GM23338 (cell line): ENCODE measurements around the gene ADGRD2. TPM values are rescaled to one million over a fixed set of nuclear protein-coding genes. Genes with fewer than 3 reads are reported as not detected.

Experiments
- ATAC-seq: fragments of 200-7000 bp; cut with Tn5 transposase; 3 replicates; pipeline ENCODE4 v1.9.1; 2020
- DNase-seq: peaks from one replicate; pipeline ENCODE4 v3.0.0-alpha.2; 2015; ENCODE audit warnings: low spot score
- H2AFZ ChIP-seq: fragments of 200-600 bp; sonication (generic); 2 replicates; pipeline ENCODE4 v1.8.0; 2016; ENCODE audit warnings: antibody characterized with exemption, mild to moderate bottlenecking, moderate library complexity
- H3F3A ChIP-seq: fragments of 200-600 bp; sonication (generic); replicated peaks from 2 replicates; pipeline ENCODE4 v1.8.0; 2017; ENCODE audit warnings: antibody characterized with exemption, mixed run types, low read depth
- H3K27ac ChIP-seq: fragments of 200-600 bp; sonication (generic); 2 replicates; pipeline ENCODE4 v1.6.1; 2016; ENCODE audit warnings: low read depth
- H3K27me3 ChIP-seq: fragments of 200-600 bp; sonication (generic); 2 replicates; pipeline ENCODE4 v1.8.0; 2016; ENCODE audit warnings: mild to moderate bottlenecking, mixed run types, moderate library complexity; ENCODE audit not compliant: insufficient read depth
- H3K36me3 ChIP-seq: fragments of 200-600 bp; sonication (generic); 2 replicates; pipeline ENCODE4 v1.8.0; 2016; ENCODE audit warnings: mild to moderate bottlenecking; ENCODE audit not compliant: insufficient read depth
- H3K4me1 ChIP-seq: fragments of 200-600 bp; sonication (generic); 2 replicates; pipeline ENCODE4 v1.8.0; 2016; ENCODE audit warnings: mild to moderate bottlenecking, moderate library complexity; ENCODE audit not compliant: insufficient read depth
- H3K4me2 ChIP-seq: fragments of 200-600 bp; sonication (generic); 2 replicates; pipeline ENCODE4 v1.7.1; 2017; ENCODE audit warnings: mixed run types
- H3K4me3 ChIP-seq: fragments of 200-600 bp; sonication (generic); 2 replicates; pipeline ENCODE4 v1.6.1; 2016; ENCODE audit warnings: mixed run types
- H3K79me2 ChIP-seq: fragments of 200-600 bp; sonication (generic); replicated peaks from 2 replicates; pipeline ENCODE4 v1.8.0; 2017; ENCODE audit warnings: mild to moderate bottlenecking; ENCODE audit not compliant: insufficient read depth
- H3K9me2 ChIP-seq: fragments of 200-600 bp; sonication (generic); 2 replicates; pipeline ENCODE4 v1.8.0; 2017; ENCODE audit not compliant: insufficient read depth
- H4K20me1 ChIP-seq: fragments of 200-600 bp; sonication (generic); replicated peaks from 2 replicates; pipeline ENCODE4 v1.8.0; 2017; ENCODE audit warnings: mild to moderate bottlenecking; ENCODE audit not compliant: insufficient read depth
- H3K27ac Mint-ChIP-seq: 2 replicates; pipeline ENCODE4 v1.8.0; 2020; ENCODE audit warnings: inconsistent platforms, mild to moderate bottlenecking, moderate library complexity, mixed read lengths
- H3K27me3 Mint-ChIP-seq: 3 replicates; pipeline ENCODE4 v1.8.0; 2022; ENCODE audit warnings: low read depth, mild to moderate bottlenecking, moderate library complexity, mixed read lengths, inconsistent platforms; ENCODE audit not compliant: insufficient read depth, poor library complexity
- H3K36me3 Mint-ChIP-seq: 3 replicates; pipeline ENCODE4 v1.8.0; 2021; ENCODE audit warnings: low read depth, mild to moderate bottlenecking, inconsistent platforms, moderate library complexity, mixed read lengths
- H3K4me1 Mint-ChIP-seq: 3 replicates; pipeline ENCODE4 v1.8.0; 2020; ENCODE audit warnings: mild to moderate bottlenecking, inconsistent platforms, mixed read lengths
- H3K4me3 Mint-ChIP-seq: 3 replicates; pipeline ENCODE4 v1.8.0; 2021; ENCODE audit warnings: moderate library complexity, mild to moderate bottlenecking, inconsistent platforms, mixed read lengths
- H3K9me3 Mint-ChIP-seq: 3 replicates; pipeline ENCODE4 v1.8.0; 2020; ENCODE audit warnings: moderate library complexity, mild to moderate bottlenecking, inconsistent platforms, mixed read lengths
- CREB1 ChIP-seq: fragments of 250-450 bp; sonication (Bioruptor Pico); IDR thresholded peaks from 2 replicates; pipeline ENCODE4 v1.5.0; 2020; ENCODE audit warnings: low read depth, mild to moderate bottlenecking, moderate library complexity
- CTCF ChIP-seq, 2 experiments: fragments of 200-600 bp in 1 of 2; sonication (generic) in 1 of 2; conservative IDR thresholded peaks; 2 replicates each; pipeline versions ENCODE4 v1.5.1 to v1.6.1; 2016 to 2017; ENCODE audit warnings: antibody characterized with exemption in 2 of 2, low read depth in 2 of 2, mild to moderate bottlenecking in 2 of 2, moderate library complexity in 1 of 2
- EZH2phosphoT487 ChIP-seq: fragments of 200-600 bp; sonication (generic); IDR thresholded peaks from one replicate; pipeline ENCODE4 v1.8.1; 2018; ENCODE audit warnings: antibody characterized with exemption; ENCODE audit not compliant: unreplicated experiment
- POLR2AphosphoS5 ChIP-seq: IDR thresholded peaks from 2 replicates; pipeline ENCODE4 v1.6.1; 2016; ENCODE audit warnings: antibody characterized with exemption, low read depth
- ZNF114 ChIP-seq: fragments of 250-450 bp; sonication (Bioruptor Pico); IDR thresholded peaks from 2 replicates; pipeline ENCODE4 v1.5.0; 2020; ENCODE audit warnings: mild to moderate bottlenecking, moderate library complexity
- ZNF331 ChIP-seq: fragments of 250-450 bp; sonication (Bioruptor Pico); IDR thresholded peaks from 2 replicates; pipeline ENCODE4 v1.5.0; 2020; ENCODE audit warnings: low read depth, mild to moderate bottlenecking, moderate library complexity
- polyA plus RNA-seq: library from polyadenylated mRNA; unstranded; fragments of >200 nt; fragmentation: Nextera tagmentation; extraction: Ambion mirVana; gene quantifications from 2 replicates; pipeline ENCODE4 v1.2.1, GENCODE V29; 2016
- total RNA-seq: library from RNA; depleted of rRNA; stranded (reverse); fragments of >200 nt; shearing (Covaris generic); gene quantifications from 2 replicates; pipeline ENCODE4 v1.2.3, GENCODE V29; 2014
- TF ChIP-seq, protein P1 (sequence below): fragments of 250-450 bp; sonication (Bioruptor Pico); IDR thresholded peaks from 2 replicates; pipeline ENCODE4 v1.5.0; 2020; ENCODE audit warnings: mild to moderate bottlenecking, moderate library complexity

ADGRD2 gene
- total and polyA plus RNA-seq, 2 experiments from 2014 or later = 0.45 to 0.78 TPM

DNA sequence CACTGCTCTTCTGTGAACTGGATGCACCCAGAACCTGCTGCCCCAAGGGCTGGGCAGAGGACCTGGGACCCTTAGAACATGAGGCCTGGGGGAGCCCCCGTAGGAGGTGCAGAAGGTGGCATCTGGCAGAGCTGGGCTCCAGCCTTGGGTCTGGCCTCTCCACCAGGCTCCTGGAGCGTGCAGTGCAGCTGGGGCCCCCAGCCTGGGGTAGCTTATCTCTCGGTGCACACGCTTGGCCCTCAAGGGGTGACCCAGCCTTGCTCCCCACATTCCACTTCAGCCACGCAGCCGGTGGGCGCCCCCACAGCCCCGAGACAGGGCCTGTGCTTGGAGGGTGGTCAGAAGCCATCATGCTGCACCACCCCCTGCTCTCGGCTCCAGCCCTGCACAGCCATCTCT lies 62.6 kb downstream of the ADGRD2 start (continued):
- TF ChIP-seq, protein P1, sequence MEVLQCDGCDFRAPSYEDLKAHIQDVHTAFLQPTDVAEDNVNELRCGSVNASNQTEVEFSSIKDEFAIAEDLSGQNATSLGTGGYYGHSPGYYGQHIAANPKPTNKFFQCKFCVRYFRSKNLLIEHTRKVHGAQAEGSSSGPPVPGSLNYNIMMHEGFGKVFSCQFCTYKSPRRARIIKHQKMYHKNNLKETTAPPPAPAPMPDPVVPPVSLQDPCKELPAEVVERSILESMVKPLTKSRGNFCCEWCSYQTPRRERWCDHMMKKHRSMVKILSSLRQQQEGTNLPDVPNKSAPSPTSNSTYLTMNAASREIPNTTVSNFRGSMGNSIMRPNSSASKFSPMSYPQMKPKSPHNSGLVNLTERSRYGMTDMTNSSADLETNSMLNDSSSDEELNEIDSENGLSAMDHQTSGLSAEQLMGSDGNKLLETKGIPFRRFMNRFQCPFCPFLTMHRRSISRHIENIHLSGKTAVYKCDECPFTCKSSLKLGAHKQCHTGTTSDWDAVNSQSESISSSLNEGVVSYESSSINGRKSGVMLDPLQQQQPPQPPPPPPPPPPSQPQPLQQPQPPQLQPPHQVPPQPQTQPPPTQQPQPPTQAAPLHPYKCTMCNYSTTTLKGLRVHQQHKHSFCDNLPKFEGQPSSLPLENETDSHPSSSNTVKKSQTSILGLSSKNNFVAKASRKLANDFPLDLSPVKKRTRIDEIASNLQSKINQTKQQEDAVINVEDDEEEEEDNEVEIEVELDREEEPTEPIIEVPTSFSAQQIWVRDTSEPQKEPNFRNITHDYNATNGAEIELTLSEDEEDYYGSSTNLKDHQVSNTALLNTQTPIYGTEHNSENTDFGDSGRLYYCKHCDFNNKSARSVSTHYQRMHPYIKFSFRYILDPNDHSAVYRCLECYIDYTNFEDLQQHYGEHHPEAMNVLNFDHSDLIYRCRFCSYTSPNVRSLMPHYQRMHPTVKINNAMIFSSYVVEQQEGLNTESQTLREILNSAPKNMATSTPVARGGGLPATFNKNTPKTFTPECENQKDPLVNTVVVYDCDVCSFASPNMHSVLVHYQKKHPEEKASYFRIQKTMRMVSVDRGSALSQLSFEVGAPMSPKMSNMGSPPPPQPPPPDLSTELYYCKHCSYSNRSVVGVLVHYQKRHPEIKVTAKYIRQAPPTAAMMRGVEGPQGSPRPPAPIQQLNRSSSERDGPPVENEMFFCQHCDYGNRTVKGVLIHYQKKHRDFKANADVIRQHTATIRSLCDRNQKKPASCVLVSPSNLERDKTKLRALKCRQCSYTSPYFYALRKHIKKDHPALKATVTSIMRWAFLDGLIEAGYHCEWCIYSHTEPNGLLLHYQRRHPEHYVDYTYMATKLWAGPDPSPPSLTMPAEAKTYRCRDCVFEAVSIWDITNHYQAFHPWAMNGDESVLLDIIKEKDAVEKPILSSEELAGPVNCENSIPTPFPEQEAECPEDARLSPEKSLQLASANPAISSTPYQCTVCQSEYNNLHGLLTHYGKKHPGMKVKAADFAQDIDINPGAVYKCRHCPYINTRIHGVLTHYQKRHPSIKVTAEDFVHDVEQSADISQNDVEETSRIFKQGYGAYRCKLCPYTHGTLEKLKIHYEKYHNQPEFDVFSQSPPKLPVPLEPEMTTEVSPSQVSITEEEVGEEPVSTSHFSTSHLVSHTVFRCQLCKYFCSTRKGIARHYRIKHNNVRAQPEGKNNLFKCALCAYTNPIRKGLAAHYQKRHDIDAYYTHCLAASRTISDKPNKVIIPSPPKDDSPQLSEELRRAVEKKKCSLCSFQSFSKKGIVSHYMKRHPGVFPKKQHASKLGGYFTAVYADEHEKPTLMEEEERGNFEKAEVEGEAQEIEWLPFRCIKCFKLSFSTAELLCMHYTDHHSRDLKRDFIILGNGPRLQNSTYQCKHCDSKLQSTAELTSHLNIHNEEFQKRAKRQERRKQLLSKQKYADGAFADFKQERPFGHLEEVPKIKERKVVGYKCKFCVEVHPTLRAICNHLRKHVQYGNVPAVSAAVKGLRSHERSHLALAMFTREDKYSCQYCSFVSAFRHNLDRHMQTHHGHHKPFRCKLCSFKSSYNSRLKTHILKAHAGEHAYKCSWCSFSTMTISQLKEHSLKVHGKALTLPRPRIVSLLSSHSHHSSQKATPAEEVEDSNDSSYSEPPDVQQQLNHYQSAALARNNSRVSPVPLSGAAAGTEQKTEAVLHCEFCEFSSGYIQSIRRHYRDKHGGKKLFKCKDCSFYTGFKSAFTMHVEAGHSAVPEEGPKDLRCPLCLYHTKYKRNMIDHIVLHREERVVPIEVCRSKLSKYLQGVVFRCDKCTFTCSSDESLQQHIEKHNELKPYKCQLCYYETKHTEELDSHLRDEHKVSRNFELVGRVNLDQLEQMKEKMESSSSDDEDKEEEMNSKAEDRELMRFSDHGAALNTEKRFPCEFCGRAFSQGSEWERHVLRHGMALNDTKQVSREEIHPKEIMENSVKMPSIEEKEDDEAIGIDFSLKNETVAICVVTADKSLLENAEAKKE (CRISPR knock-in tag) = no peak
- no peak for TF ChIP-seq ZNF331

DNA sequence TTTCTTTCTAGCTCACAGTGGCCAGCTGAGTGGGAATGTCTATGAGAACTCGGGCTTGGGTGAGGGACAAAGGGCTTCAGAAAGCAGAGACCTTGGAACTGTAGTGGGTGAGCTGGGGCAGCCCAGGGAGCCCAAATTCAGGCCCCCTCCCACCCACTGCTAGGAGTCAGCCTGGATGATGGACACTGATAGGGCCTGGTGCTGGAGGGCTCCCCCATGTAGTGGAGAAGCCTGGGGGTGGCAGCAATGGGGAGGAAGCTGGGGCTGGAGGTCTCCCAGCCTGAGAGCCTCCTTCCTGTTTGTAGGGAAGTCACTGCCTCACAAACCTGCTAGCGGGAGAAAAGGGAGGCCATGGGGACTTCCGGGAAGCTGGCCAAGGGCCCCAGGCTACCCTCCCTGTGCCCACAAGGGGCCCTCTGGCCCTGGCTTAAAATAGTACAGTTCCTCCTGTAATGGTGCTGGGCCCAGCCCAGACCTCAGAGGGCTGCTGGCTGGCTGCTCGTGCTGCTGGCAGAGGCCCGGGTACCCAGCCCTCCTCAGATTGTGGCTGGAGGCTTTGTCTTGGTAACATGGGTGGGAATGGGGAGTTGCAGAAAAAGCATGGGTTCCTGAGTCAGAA lies 63.2 kb downstream of the ADGRD2 start:
- H3K27me3 ChIP-seq = no peaks in the 10 kb centered on the region
- peaks cover 8% of the 10 kb centered on the region; the same call in 1 of the 2 replicates for H3K4me1 ChIP-seq
- ATAC-seq = peak; percentile 15
- Mint-ChIP-seq H3K4me1 (peaks cover 20% of the 10 kb centered on the region), H3K27ac (no peak overlapping the region), H3K36me3 (peaks cover 7% of the 10 kb centered on the region; the same call in 2 of the 3 replicates), H3K9me3 (no peaks in the 10 kb centered on the region; the same call in 2 of the 3 replicates), H3K4me3 (no peak overlapping the region), H3K27me3 (peaks cover 36% of the 10 kb centered on the region)
- no peak for DNase-seq
- H3K27ac ChIP-seq = no peak overlapping the region
- no peaks in the 10 kb centered on the region; the same call in 1 of the 2 replicates for H4K20me1 ChIP-seq
- H3F3A ChIP-seq = no peaks in the 10 kb centered on the region
- no peaks in the 10 kb centered on the region for H3K79me2 ChIP-seq
- H3K9me2 ChIP-seq = no peaks in the 10 kb centered on the region; the same call in 1 of the 2 replicates
- no peak overlapping the region for H3K4me3 ChIP-seq
- no peak overlapping the region for H3K4me2 ChIP-seq
- no peaks in the 10 kb centered on the region for H3K36me3 ChIP-seq
- H2AFZ ChIP-seq = no peak overlapping the region
- TF ChIP-seq EZH2phosphoT487 = no peak
- no peak for TF ChIP-seq CREB1 (CRISPR knock-in tag)
- no peak for TF ChIP-seq ZNF114
- TF ChIP-seq, protein P1 (CRISPR knock-in tag) = no peak
- no peak for TF ChIP-seq ZNF331
- TF ChIP-seq CTCF (conservative IDR thresholded peaks at IDR 0.05; ENCODE audit: low read depth in 2 of 2) = no peak
- TF ChIP-seq POLR2AphosphoS5 = no peak
